Activated T-cell treated with anti-CD3 and anti-CD28 coated beads, Interleukin-2, amount 50 U/mL, for 24 hours (primary cell): ENCODE measurements around the gene KCNK18.
A peak's percentile ranks its signal among the peaks of the same experiment; 100 is the strongest.

Experiments
- DNase-seq: peaks from one replicate; pipeline ENCODE4 v3.0.0-alpha.2; 2020
- H3K27ac Mint-ChIP-seq: 2 replicates; pipeline ENCODE4 v1.8.0; 2020; ENCODE audit warnings: mild to moderate bottlenecking, mixed read lengths
- H3K27me3 Mint-ChIP-seq: 2 replicates; pipeline ENCODE4 v1.8.0; 2020; ENCODE audit warnings: mixed read lengths
- H3K36me3 Mint-ChIP-seq: 2 replicates; pipeline ENCODE4 v1.8.0; 2020; ENCODE audit warnings: low read depth, mixed read lengths
- H3K4me1 Mint-ChIP-seq: 2 replicates; pipeline ENCODE4 v1.8.0; 2020; ENCODE audit warnings: low read depth, mixed read lengths
- H3K4me3 Mint-ChIP-seq: 2 replicates; pipeline ENCODE4 v1.8.0; 2020; ENCODE audit warnings: mild to moderate bottlenecking, moderate library complexity, mixed read lengths
- H3K9me3 Mint-ChIP-seq: 2 replicates; pipeline ENCODE4 v1.8.0; 2020; ENCODE audit warnings: mixed read lengths

The KCNK18 gene

GRCh38 chr10:117197189-117197588, at the start of gene KCNK18:
TSS of gene KCNK18 (plus strand) at chr10:117197489. CDS start at chr10:117197489, 0 bp downstream.
- DNase-seq, result no peak
- Mint-ChIP-seq H3K36me3 (no peaks in the 10 kb centered on the region), H3K4me1 (no peaks in the 10 kb centered on the region), H3K9me3 (no peaks in the 10 kb centered on the region), H3K27me3 (peaks cover 27% of the 10 kb centered on the region), H3K4me3 (no peak within 1 kb of the TSS), H3K27ac (no peak within 1 kb of the TSS)

- Mint-ChIP-seq H3K9me3 (peaks cover 5% of the 10 kb centered on the region), H3K4me1 (no peaks in the 10 kb centered on the region), H3K4me3 (no peak overlapping the region), H3K27me3 (peaks cover 78% of the 10 kb centered on the region), H3K36me3 (no peaks in the 10 kb centered on the region), H3K27ac (no peak overlapping the region)
- DNase-seq, result no peak
Measured at GRCh38 chr10:117148284-117148683, 49.0 kb upstream of the KCNK18 start.

GRCh38 chr10:117152668-117153067, 44.6 kb upstream of the KCNK18 start:
- peaks cover 84% of the 10 kb centered on the region for H3K27me3 Mint-ChIP-seq

GRCh38 chr10:117158297-117158696, 39.0 kb upstream of the KCNK18 start:
- no peaks in the 10 kb centered on the region for H3K36me3 Mint-ChIP-seq
- H3K27me3 Mint-ChIP-seq, result peaks cover 89% of the 10 kb centered on the region
- H3K4me1 Mint-ChIP-seq, result peaks cover 7% of the 10 kb centered on the region
- H3K27ac Mint-ChIP-seq, result no peak overlapping the region
- no peak for DNase-seq
- no peaks in the 10 kb centered on the region for H3K9me3 Mint-ChIP-seq
- H3K4me3 Mint-ChIP-seq, result no peak overlapping the region

More at GRCh38 chr10:117152668-117153067, 44.6 kb upstream of the KCNK18 start:
- H3K4me1 Mint-ChIP-seq, result no peaks in the 10 kb centered on the region
- H3K9me3 Mint-ChIP-seq, result no peaks in the 10 kb centered on the region
- no peak overlapping the region for H3K4me3 Mint-ChIP-seq
- no peak overlapping the region for H3K27ac Mint-ChIP-seq
- DNase-seq, result no peak
- no peaks in the 10 kb centered on the region for H3K36me3 Mint-ChIP-seq

- Mint-ChIP-seq H3K27ac (no peak overlapping the region), H3K4me3 (no peak overlapping the region), H3K36me3 (no peaks in the 10 kb centered on the region), H3K27me3 (peaks cover 91% of the 10 kb centered on the region), H3K9me3 (no peaks in the 10 kb centered on the region), H3K4me1 (peaks cover 11% of the 10 kb centered on the region)
- DNase-seq, result no peak
Measured at GRCh38 chr10:117159390-117159789, 37.9 kb upstream of the KCNK18 start.

GRCh38 chr10:117160567-117160966, 36.7 kb upstream of the KCNK18 start:
- Mint-ChIP-seq H3K36me3 (no peaks in the 10 kb centered on the region), H3K9me3 (no peaks in the 10 kb centered on the region), H3K27ac (no peak overlapping the region), H3K27me3 (peaks cover 91% of the 10 kb centered on the region), H3K4me1 (peaks cover 19% of the 10 kb centered on the region), H3K4me3 (no peak overlapping the region)
- no peak for DNase-seq

GRCh38 chr10:117161386-117162033, 35.8 kb upstream of the KCNK18 start:
- no peak for DNase-seq
- Mint-ChIP-seq H3K4me3 (no peak overlapping the region), H3K36me3 (no peaks in the 10 kb centered on the region), H3K9me3 (no peaks in the 10 kb centered on the region), H3K4me1 (peaks cover 24% of the 10 kb centered on the region), H3K27me3 (peaks cover 91% of the 10 kb centered on the region), H3K27ac (no peak overlapping the region)

- Mint-ChIP-seq H3K27me3 (peaks cover 92% of the 10 kb centered on the region), H3K4me1 (peaks cover 32% of the 10 kb centered on the region), H3K36me3 (no peaks in the 10 kb centered on the region), H3K27ac (no peak overlapping the region), H3K9me3 (no peaks in the 10 kb centered on the region), H3K4me3 (peak overlapping the region; percentile 41)
- no peak for DNase-seq
Measured at GRCh38 chr10:117162093-117163060, 34.9 kb upstream of the KCNK18 start.

GRCh38 chr10:117163061-117163953, 34.0 kb upstream of the KCNK18 start:
- H3K27me3 Mint-ChIP-seq, result peaks cover 91% of the 10 kb centered on the region
- no peaks in the 10 kb centered on the region for H3K36me3 Mint-ChIP-seq
- peak overlapping the region; percentile 20 for H3K4me3 Mint-ChIP-seq
- DNase-seq, result no peak
- H3K4me1 Mint-ChIP-seq, result peaks cover 38% of the 10 kb centered on the region
- H3K9me3 Mint-ChIP-seq, result no peaks in the 10 kb centered on the region
- no peak overlapping the region for H3K27ac Mint-ChIP-seq

- Mint-ChIP-seq H3K36me3 (no peaks in the 10 kb centered on the region), H3K27ac (no peak overlapping the region), H3K27me3 (peaks cover 92% of the 10 kb centered on the region), H3K4me3 (no peak overlapping the region), H3K4me1 (peaks cover 42% of the 10 kb centered on the region), H3K9me3 (no peaks in the 10 kb centered on the region)
- no peak for DNase-seq
Measured at GRCh38 chr10:117163954-117164548, 33.2 kb upstream of the KCNK18 start.

- H3K36me3 Mint-ChIP-seq, result no peaks in the 10 kb centered on the region
- H3K27me3 Mint-ChIP-seq, result peaks cover 92% of the 10 kb centered on the region
- H3K9me3 Mint-ChIP-seq, result no peaks in the 10 kb centered on the region
- H3K4me1 Mint-ChIP-seq, result peaks cover 45% of the 10 kb centered on the region
- H3K27ac Mint-ChIP-seq, result no peak overlapping the region
- no peak overlapping the region for H3K4me3 Mint-ChIP-seq
- DNase-seq, result no peak
Measured at GRCh38 chr10:117164592-117165537, 32.4 kb upstream of the KCNK18 start.

GRCh38 chr10:117165538-117166417, 31.5 kb upstream of the KCNK18 start:
- Mint-ChIP-seq H3K4me1 (peaks cover 45% of the 10 kb centered on the region), H3K27ac (no peak overlapping the region), H3K9me3 (no peaks in the 10 kb centered on the region), H3K36me3 (no peaks in the 10 kb centered on the region), H3K27me3 (peaks cover 92% of the 10 kb centered on the region), H3K4me3 (no peak overlapping the region)
- peak; percentile 39 for DNase-seq
